B cell (primary cell): ENCODE data around the gene FAM222A. TPM values are rescaled to one million over a fixed set of nuclear protein-coding genes. Genes with fewer than 3 reads are reported as not detected.

Experiments used
- ATAC-seq: fragments of 200-7000 bp; cut with Tn5 transposase; one replicate; pipeline ENCODE4 v1.10.0; 2021; ENCODE audit warnings: low read depth, mild to moderate bottlenecking, moderate number of reproducible peaks, moderate library complexity
- CTCF ChIA-PET: fragments of 350-600 bp; sonication (Branson Sonifier 250); formaldehyde crosslinking; loops from one replicate; lab custom pipeline; 2021; ENCODE audit warnings: antibody characterized with exemption, inconsistent platforms; lab: Charles Lee
- POLR2A ChIA-PET: fragments of 350-600 bp; sonication (Branson Sonifier 250); formaldehyde crosslinking; loops from one replicate; lab custom pipeline; 2021; ENCODE audit warnings: antibody characterized with exemption; lab: Charles Lee
- DNase-seq: peaks from one replicate; pipeline ENCODE4 v3.0.0; 2013
- H2AFZ ChIP-seq: 2 replicates; pipeline ENCODE4 v1.6.1; 2012; ENCODE audit warnings: mild to moderate bottlenecking, low read depth, low read length; ENCODE audit not compliant: insufficient read depth, poor library complexity, severe bottlenecking
- H3K27ac ChIP-seq, 2 donors: 1 replicate in 1 of 2; 2 replicates in 1 of 2; pipeline ENCODE4 v1.5.1; 2012 to 2013; ENCODE audit warnings: low read length in 2 of 2, mild to moderate bottlenecking in 2 of 2, moderate library complexity in 1 of 2
- H3K27me3 ChIP-seq, 4 experiments: fragments of 200-600 bp in 1 of 4; sonication (generic) in 1 of 4; replicated peaks in 1 of 4; 1 replicate in 2 of 4; 2 replicates in 2 of 4; pipeline versions ENCODE4 v1.6.1 to v1.7.0; 2013 to 2016; ENCODE audit warnings: low read length in 3 of 4, mild to moderate bottlenecking in 2 of 4, mixed read lengths in 1 of 4, moderate library complexity in 1 of 4; ENCODE audit not compliant: insufficient read depth in 4 of 4, control insufficient read depth in 3 of 4; ENCODE audit errors: control extremely low read depth in 1 of 4
- H3K36me3 ChIP-seq, 2 experiments: replicated peaks in 1 of 2; 1 replicate in 1 of 2; 2 replicates in 1 of 2; pipeline versions ENCODE4 v1.6.1 to v1.7.1; 2013; ENCODE audit warnings: low read length in 1 of 2; ENCODE audit not compliant: insufficient read depth in 2 of 2, control insufficient read depth in 1 of 2; ENCODE audit errors: control extremely low read depth in 1 of 2, extremely low read depth in 1 of 2
- H3K4me1 ChIP-seq, 2 donors: fragments of 200-600 bp in 1 of 2; sonication (generic) in 1 of 2; 1 replicate in 1 of 2; 2 replicates in 1 of 2; pipeline versions ENCODE4 v1.5.1 to v1.6.1; 2013 to 2017; ENCODE audit warnings: low read length in 2 of 2; ENCODE audit not compliant: control insufficient read depth in 2 of 2, insufficient read depth in 2 of 2
- H3K4me2 ChIP-seq: replicated peaks from 2 replicates; pipeline ENCODE3; 2012; ENCODE audit warnings: mild to moderate bottlenecking, low read depth, low read length; ENCODE audit not compliant: poor library complexity, severe bottlenecking
- H3K4me3 ChIP-seq, 5 experiments: fragments of 200-600 bp in 1 of 5; sonication (generic) in 1 of 5; 1 replicate in 3 of 5; 2 replicates in 2 of 5; pipeline versions ENCODE4 v1.5.1 to v1.7.0; 2011 to 2016; ENCODE audit warnings: low read length in 4 of 5, mild to moderate bottlenecking in 4 of 5, low read depth in 2 of 5, control low read depth in 1 of 5, moderate library complexity in 1 of 5; ENCODE audit not compliant: insufficient read depth in 1 of 5; ENCODE audit errors: control extremely low read depth in 1 of 5, extremely low read depth in 1 of 5
- H3K79me2 ChIP-seq: fragments of 200-600 bp; sonication (generic); one replicate; pipeline ENCODE4 v1.6.0; 2016; ENCODE audit warnings: low read length; ENCODE audit not compliant: control insufficient read depth, insufficient read depth
- H3K9ac ChIP-seq: fragments of 200-600 bp; sonication (generic); 2 replicates; pipeline ENCODE4 v1.6.1; 2017; ENCODE audit warnings: mild to moderate bottlenecking, low read length, moderate library complexity
- H3K9me3 ChIP-seq, 3 donors: one replicate each; pipeline versions ENCODE4 v1.6.1 to v1.7.1; 2013; ENCODE audit warnings: low read length in 2 of 3; ENCODE audit not compliant: control insufficient read depth in 2 of 3, insufficient read depth in 1 of 3; ENCODE audit errors: control extremely low read depth in 1 of 3
- H4K20me1 ChIP-seq: 2 replicates; pipeline ENCODE4 v1.6.0; 2012; ENCODE audit warnings: mild to moderate bottlenecking, low read length; ENCODE audit not compliant: insufficient read depth, control insufficient read depth, poor library complexity, severe bottlenecking
- H3K27ac Mint-ChIP-seq: one replicate; pipeline ENCODE4 v1.8.0; 2021; ENCODE audit warnings: mixed read lengths
- H3K27me3 Mint-ChIP-seq: one replicate; pipeline ENCODE4 v1.8.0; 2021; ENCODE audit warnings: mixed read lengths
- H3K4me1 Mint-ChIP-seq: one replicate; pipeline ENCODE4 v1.8.0; 2021; ENCODE audit warnings: mixed read lengths
- H3K4me3 Mint-ChIP-seq: one replicate; pipeline ENCODE4 v1.8.0; 2021; ENCODE audit warnings: mixed read lengths
- H3K9me3 Mint-ChIP-seq: one replicate; pipeline ENCODE4 v1.8.0; 2022; ENCODE audit warnings: mixed read lengths; ENCODE audit not compliant: insufficient read depth
- EZH2 ChIP-seq: IDR thresholded peaks from 2 replicates; pipeline ENCODE4 v1.6.1; 2012; ENCODE audit warnings: borderline replicate concordance, low read depth, mild to moderate bottlenecking, moderate library complexity, low read length; ENCODE audit not compliant: insufficient read depth, poor library complexity, severe bottlenecking
- WGBS: methylation state at CpG from one replicate; pipeline ENCODE4 v1.1.5; 2013; ENCODE audit warnings: missing lambda C conversion rate; ENCODE audit not compliant: insufficient coverage; 5-methylcytosine and 5-hydroxymethylcytosine counted together
- intact Hi-C: fragments of 100-400 bp; cut with micrococcal nuclease; formaldehyde crosslinking; loops from one replicate; pipeline ENCODE4 v1.10.0; 2022
- polyA plus RNA-seq: library from polyadenylated mRNA; depleted of rRNA; stranded (reverse); fragments of >200 nt; gene quantifications from 2 replicates; pipeline ENCODE4 v1.2.3, GENCODE V29; 2012
- total RNA-seq, 2 donors: library from RNA; stranded (reverse); fragments of 120-200 nt in 1 of 2; gene quantifications; 1 replicate in 1 of 2; 2 replicates in 1 of 2; pipeline versions ENCODE4 v1.2.3 to v1.2.4, GENCODE V29; 2013 to 2022
- TF ChIP-seq, protein P1 (sequence below): fragments of 200-600 bp; IDR thresholded peaks from one replicate; pipeline ENCODE4 v1.8.0; 2022; ENCODE audit warnings: antibody characterized with exemption, mild to moderate bottlenecking

Gene FAM222A
- total and polyA plus RNA-seq, 2 donors (not counting 1 experiment from before 2014, with no cell fraction given) = 0.49 to 4.6 TPM

DNA sequence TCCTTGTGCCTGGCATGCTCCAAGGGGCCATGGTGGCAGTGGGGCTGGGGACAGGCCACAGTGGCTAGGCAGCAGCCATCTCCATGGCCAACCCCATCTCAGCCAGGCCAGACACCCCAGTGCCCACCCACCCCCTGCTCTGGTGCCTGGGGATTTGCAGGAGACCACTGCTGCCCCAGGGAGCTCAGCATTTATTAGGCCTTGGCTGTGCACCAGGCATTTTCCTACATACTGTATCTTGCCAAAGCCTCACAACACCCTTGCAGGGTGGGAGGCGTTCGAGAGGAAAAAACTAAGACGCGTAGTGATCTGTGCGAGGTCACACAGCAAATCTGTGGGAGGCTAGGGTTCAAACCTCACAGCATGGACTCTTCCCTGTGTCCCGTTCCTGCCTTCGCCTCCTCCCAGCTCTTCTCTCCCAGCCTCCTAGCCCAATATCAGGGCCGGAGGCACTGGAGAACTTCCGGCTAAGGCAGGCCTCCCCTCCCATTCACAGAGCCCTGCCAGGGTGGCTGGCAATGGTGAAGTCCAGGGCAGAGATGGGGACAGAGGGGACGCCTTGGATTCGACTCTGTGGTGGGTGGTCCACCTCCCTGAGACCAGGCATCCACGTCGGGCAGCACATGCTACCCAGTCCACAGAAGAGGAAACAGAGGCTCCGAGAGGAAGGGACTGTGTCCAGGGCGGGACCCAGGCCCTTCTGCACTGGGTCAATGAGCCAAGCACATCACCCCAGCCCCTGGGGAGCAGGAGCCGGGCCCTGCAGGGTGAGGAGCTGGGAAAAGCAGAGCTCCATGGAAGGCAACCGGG, 57.4 kb downstream of the FAM222A start:
- H3K4me1 Mint-ChIP-seq = peaks cover 5% of the 10 kb centered on the region
- Histone ChIP-seq H2AFZ (no peak overlapping the region), H3K4me3 (no peak overlapping the region), H3K4me2 (no peak overlapping the region), H3K9me3 (no peaks in the 10 kb centered on the region), H3K9ac (no peak overlapping the region), H3K4me1 (no peaks in the 10 kb centered on the region), H3K79me2 (no peaks in the 10 kb centered on the region), H3K27ac (no peak overlapping the region), H3K36me3 (no peaks in the 10 kb centered on the region), H3K27me3 (no peaks in the 10 kb centered on the region), H4K20me1 (no peaks in the 10 kb centered on the region)
- CTCF ChIA-PET = interaction anchor here (1.3 to 6.1 kb wide), 4 partner anchors 173 to 343 kb away, joined by 3 to 66 read pairs (median 7); no protein-coding TSS in a partner anchor
- no peak overlapping the region for H3K4me3 Mint-ChIP-seq
- DNase-seq (no peak), ATAC-seq (no peak)
- POLR2A ChIA-PET = no interaction called here
- WGBS = 93% methylated on average over 16 of the region's 17 CpGs
- intact Hi-C loops = no loop called here
- H3K27me3 Mint-ChIP-seq = no peaks in the 10 kb centered on the region
- no peak overlapping the region for H3K27ac Mint-ChIP-seq
- TF ChIP-seq, protein P1, sequence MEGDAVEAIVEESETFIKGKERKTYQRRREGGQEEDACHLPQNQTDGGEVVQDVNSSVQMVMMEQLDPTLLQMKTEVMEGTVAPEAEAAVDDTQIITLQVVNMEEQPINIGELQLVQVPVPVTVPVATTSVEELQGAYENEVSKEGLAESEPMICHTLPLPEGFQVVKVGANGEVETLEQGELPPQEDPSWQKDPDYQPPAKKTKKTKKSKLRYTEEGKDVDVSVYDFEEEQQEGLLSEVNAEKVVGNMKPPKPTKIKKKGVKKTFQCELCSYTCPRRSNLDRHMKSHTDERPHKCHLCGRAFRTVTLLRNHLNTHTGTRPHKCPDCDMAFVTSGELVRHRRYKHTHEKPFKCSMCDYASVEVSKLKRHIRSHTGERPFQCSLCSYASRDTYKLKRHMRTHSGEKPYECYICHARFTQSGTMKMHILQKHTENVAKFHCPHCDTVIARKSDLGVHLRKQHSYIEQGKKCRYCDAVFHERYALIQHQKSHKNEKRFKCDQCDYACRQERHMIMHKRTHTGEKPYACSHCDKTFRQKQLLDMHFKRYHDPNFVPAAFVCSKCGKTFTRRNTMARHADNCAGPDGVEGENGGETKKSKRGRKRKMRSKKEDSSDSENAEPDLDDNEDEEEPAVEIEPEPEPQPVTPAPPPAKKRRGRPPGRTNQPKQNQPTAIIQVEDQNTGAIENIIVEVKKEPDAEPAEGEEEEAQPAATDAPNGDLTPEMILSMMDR = no peak
- no peak for TF ChIP-seq EZH2
- no peaks in the 10 kb centered on the region for H3K9me3 Mint-ChIP-seq
